Activated T-helper 9 cell treated with anti-CD3 and anti-CD28 coated beads, Interleukin-2, amount 50 U/mL, for 16 hours (primary cell): ENCODE results near the gene COPS8.
A peak's percentile ranks its signal among the peaks of the same experiment; 100 is the strongest.

Experiments
- DNase-seq: peaks from one replicate; pipeline ENCODE4 v3.0.0-alpha.2; 2020; ENCODE audit warnings: low read depth

Gene COPS8

DNA sequence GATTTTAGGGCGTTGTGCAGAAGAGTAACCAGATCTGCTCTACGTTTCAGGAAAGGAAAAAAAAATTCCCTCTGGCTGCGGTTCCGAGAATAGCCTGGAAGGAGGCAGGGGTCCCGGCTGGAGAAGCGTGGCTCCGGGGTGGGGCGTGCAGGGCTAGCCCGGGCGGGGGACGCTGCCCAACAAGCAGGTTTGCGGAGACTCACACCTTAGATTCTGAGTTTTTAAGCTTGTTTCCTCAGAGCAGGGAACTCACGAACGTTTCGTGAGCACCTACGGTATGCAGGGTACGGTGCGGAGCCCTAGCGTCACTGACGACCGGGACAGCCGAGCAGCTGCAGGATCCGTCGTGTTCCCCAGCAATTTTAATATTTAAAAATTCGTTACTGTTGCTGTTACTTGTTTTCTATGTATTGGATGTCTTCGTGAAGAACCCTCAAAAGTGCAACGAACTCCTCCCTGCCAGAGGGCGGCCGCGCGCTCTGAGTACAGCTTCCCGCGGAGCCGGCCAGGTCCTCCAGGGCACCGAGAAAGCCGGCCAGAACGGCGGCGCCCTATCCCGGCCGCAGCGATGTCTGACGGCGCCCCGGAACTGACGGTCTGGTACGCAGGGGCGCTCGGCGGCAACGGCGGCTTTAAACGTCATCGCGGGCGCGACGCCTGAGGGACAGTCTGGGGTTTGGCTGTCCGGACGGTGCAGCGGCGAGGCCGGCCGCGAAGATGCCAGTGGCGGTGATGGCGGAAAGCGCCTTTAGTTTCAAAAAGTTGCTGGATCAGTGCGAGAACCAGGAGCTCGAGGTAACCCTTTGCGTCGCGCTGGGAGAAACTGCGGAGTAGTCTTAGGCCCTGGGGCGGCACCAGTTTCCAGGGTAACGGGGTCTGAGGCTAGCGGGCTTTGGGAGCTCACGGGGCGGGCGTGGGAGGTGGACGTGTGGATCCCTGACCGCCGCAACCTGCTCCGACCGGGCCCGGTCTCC, at the start of gene COPS8:
Gene COPS8, plus strand, starts transcription at position 642 of the 974 bp plus-strand sequence. Its CDS starts 76 bp downstream, at position 718.
- peak; percentile 80 for DNase-seq

DNA sequence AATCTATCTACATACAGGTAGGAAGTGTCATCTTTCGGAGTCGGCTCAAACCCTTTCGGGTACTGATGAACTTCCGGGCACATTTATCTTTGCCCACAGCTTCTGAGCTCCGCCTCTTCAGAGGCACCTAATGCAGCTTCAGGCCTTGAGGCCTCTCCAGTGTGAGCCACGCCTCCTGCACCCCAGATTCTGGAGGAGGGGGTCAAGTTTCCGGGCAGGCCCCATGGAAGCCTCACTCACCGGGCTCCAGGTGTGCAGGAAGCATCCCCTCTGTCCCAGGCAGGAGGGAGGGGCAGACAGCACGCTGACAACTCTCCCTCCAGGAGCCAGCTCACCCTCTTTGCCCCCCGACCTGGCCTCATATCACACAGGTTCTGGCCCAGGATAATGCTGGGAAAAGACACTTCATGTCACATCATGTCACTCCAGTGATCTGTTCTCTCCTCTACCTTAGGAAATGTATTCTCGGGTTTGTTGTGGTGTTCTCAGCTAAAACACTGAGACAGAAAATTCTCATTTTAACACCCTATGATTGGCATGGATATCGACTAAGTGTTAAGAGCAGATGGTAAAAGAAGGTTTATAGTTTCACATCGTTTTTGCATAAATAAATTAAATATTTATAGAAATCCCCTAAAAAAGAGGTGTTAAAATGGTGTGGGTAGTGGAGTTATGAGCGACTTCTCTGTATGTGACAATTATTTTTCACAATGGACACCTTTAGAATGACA, 46.2 kb upstream of the COPS8 start:
- no peak for DNase-seq

DNA sequence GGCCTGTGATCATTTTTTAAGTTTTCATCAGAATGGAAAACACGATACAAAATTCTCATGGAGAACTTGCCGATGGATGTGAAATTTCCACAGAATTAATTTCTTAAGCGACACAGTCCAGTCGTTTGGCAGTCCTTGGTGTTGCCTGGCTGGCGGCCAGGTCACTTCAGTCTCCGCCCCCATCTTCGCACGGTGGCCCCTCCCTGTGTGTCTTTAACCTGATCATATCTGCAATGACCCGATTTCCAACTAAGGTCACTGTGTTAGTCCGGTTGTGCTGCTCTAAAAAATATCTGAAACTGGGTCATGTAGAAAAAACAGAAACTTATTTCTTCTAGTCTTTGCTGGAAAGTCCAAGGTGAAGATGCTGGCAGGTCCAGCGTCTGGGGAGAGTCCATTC, 44.5 kb upstream of the COPS8 start:
- no peak for DNase-seq

DNA sequence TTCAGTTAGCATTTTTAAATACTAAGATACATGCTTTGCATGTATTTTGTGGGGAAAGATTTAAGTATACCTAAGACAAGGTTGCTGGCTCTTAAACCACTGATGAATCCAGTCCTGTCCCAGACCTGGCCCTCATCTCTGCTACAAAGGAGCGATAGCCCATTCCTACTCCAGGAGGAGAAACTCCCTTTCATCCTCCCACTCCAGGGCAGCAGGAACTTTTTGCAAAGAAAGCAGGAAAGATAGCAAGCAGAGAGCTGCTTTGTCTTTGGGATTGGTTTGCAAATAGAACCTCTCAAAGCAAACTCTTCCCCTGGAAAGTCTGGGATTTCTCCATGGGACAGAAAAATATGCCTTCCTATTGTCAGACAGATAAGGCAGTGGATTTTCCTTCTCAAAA, 43.6 kb upstream of the COPS8 start:
- no peak for DNase-seq

DNA sequence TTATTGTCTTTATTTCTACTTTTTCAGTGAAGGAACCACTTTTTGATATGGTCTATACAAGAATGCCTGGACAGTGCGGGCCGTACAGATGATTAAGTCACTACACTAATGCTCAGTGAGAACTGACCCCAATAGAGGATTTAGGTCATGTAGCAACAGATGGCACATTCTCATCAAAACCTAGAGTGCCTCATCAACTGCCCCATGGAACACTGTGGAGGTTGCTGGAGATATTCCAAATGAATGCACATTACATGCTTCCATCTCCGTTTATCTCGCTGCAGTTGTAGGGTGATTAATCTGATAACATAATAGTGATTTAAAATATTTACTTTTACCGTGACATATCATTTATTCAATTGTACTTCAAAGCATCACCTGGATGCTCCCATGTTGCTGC, 41.8 kb upstream of the COPS8 start:
- DNase-seq = no peak

DNA sequence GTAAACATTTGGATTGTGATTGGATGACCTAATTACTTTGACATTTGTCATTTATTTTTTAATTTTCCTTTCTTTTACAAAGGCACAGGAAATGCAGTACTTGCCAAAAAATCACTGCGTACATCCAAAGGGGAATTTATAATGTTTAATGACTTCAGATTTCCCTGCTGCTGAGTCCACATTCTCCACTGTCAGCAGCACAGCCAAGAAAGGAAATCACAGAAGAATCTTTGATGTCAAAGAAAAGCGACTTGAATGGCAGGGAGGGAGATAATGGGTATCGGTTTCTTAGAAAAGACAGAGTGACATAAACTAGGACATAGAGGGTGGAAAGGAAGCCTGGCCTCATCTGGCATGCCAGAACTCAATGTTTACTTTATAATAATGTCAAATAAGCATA, 41.4 kb upstream of the COPS8 start:
- no peak for DNase-seq

DNA sequence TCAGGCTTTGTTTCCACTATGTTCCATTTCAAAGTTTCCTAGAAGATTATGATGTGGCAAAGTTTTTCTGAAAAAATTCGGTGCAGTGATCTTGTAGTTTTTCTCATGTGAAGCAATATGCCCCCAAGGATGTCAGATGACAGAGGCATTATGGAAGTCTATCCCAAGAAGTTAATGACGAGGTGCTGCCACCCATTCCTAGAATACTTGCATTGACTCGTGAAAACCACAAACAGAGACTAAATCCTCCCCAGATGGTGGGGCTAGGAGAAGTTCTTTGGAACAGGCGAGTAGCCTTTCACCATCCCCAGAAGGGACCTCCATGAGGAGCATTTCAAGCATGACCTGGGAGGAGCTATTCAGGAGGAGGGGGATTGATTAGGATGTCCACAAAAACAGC, 40.2 kb upstream of the COPS8 start:
- no peak for DNase-seq

DNA sequence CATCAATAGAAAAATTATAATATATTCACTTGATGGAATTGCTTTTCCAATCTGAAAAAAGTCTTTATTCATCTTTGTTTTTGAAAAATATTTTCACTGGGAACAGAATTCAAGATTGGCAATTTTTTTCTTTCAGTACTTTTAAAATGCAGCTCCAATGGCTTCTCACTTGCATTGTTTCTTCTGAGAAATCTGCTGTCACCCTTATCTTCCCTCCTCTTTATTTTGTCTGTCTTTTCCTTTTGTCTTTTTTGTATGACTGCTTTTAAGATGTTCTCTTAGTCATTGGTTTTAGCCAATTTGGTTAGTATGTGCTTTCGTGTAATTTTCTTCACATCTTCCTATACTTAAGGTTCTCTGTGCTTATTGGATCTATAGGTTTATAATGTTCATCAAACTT, 37.1 kb upstream of the COPS8 start:
- DNase-seq = no peak

DNA sequence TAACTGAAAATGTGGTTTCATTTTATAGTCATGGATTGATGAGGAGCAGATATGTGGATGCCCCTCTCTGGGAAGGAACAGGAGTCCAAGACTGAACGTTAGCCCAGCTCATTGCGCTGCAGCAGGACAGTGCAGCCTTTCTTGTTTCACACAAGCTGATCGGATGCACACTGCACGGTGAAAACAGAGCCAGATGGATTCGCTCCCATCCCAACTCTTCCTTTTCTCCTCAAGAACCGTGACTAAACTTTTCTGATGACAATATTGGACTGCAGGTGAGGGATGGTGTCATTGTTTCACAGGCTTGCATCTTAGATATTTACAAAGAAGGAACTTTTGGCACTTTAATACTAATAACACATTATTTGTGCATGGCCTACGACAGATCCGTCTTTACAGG, 33.8 kb upstream of the COPS8 start:
- DNase-seq = no peak

DNA sequence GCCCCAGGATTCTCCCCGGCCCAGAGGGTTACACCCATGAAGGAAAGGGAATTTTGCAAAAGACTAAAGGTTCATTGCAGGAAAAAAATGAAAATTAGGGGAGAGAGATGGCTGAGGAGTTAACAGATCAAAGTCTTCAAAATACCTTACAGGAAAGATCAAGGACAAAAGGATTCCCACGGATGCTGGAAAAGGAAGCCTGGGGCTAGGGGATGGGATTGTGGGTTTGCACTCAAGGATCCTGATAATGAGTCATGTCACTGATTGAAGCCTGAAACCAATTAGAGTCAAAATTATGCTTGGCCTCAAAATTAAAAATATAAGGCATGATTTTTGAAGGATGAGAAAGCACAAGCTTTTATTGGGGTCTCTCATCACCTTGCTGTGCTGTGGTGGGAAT, 32.6 kb upstream of the COPS8 start:
- no peak for DNase-seq

DNA sequence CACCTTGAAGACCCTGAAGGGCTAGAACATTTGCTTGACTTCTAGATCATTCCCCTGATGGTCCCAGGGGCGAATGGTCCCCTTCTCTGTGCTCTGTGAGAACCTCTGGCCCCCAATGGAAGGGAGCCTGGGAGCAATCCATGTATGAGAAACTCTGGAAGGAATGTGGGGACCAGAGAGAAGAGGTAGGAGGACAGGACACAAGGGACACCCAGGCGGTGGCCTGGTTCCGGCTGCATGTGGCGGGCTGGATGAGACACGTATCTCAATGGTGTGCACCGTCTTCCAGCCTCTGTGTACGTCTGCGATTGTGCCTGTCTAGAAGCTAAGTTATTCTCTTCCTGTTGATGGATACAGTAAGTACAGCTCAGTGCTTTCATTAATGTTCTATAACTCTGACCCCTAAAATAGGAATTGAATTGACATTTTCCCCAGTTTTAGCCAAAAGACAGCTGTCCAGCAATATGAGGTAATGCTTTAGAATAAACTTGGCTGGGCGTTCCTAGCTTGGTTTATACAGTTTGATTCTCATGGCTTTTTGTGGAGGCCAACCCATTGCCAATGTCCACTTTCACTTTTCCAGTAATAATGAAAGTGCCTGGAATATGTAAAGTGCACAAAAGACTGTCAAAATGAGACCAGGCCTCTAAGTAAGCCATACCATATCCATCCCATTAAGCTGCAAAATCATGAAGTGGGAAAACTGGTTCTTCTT, 30.1 kb upstream of the COPS8 start:
- no peak for DNase-seq

DNA sequence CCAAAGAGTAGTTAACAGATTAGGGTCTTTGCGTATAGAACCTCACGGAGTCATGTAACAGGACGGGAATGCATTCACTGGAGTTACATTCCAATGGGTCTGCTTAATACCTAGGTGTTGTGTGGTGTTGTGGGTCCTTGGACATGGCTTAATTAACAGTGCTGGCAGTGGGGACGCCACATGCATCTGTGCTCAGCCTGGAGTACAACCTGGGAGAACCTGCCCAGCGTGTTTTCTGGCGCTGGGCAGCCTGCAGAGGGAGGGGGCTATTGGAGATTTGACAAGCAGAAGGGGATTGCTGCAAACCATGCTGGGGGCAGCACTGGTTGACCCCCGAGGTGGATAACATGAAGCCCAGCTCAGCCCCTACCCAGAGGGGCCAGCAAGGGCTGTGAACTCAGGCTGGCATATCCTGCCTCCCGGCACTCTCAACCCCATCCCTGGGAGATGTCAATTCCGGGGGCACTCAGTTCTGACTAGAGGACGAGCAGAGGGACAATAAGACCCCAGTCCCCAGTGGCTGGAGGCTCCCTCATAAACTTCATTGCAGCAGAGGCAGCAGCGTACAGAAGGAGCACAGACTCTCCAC, 29.3 kb upstream of the COPS8 start:
- DNase-seq = no peak

DNA sequence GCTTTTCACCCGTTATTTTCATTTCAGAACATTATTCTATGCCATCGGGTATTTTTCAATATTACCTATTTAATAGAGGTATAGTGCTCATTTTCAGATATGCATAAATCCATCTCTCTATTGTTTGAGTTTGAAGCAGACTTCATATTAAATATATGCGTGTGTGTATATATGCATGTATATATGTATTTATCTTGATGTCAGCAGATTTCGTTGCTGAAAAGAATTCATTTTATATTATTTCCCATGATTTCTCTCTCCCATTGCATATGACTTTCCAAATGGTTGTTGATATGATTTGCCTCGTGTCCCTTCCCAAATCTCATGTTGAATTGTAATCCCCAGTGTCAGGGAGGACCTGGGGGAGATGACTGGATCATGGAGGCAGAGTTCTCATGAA, 28.6 kb upstream of the COPS8 start:
- DNase-seq = no peak

DNA sequence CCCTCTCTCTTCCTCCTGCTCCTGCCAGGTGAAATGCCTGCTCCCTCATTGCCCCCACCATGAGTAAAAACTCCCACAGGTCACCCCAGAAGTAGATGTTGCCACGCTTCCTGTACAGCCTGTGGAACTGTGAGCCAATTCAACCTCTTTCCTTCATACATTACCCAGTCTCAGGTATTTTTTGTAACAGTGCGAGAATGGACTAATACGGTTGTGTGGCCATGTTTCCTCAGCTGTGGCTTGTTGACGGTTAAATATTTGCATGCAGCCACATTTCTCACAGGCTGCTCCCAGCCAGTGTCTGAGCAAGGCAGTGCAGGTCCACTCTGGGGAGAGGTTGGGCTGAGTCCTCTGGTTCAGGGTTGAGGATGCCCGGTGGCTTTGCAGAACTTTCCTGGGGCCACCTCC, 27.8 kb upstream of the COPS8 start:
- DNase-seq = no peak

DNA sequence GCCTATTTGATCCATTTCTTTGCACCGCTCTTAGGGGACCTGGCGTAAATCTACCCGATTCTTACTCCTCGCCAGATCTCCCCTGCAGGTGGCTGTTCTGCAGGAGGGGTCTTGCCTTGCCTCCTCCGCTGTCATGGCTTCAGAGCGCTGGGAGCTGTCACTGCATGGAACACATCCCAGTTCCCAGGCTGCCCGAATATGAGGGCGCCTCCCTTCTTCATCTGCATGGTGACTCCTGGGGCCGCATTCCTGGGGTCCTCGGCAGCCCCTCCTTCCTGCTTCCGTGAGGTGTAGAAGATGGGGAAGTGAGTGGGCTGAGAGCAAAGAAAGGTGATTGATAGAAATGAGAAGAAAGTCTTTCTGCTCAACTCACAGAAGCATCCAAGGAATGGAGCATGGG, 27.3 kb upstream of the COPS8 start:
- no peak for DNase-seq

DNA sequence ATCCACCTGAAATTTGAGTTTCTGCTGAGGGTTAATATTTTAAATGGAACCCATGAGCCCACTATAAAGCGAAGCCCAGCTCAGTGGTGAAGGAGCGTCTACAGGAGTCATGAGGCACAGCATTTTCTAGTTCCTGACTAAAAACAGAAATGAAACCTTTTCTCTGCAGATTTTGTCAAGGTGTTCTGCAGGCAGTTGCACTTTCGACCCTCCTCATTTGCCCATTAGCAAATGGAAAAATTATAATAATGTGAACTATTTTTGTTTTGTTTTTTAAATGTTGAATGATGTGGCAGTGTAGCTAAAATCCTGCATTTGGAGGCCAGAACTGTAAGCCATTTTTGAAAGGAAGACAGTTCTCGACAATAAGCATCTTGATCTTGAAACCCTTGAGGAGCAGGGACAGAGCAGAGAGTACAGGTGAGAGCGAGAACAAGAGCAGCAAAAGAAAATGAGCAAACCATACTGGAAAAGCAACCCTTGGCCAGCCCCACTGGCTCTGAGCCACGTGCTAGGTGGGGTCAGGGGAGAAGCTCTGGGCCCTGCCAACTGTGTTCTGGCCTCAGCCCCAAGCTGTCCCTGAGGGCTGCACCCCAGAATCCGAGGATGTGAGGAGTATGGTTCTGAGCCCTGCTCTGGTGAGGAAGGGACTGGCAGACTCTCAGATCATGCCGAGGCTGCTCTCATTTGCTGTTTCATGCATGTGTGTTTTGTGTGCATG, 26.4 kb upstream of the COPS8 start:
- DNase-seq = no peak

DNA sequence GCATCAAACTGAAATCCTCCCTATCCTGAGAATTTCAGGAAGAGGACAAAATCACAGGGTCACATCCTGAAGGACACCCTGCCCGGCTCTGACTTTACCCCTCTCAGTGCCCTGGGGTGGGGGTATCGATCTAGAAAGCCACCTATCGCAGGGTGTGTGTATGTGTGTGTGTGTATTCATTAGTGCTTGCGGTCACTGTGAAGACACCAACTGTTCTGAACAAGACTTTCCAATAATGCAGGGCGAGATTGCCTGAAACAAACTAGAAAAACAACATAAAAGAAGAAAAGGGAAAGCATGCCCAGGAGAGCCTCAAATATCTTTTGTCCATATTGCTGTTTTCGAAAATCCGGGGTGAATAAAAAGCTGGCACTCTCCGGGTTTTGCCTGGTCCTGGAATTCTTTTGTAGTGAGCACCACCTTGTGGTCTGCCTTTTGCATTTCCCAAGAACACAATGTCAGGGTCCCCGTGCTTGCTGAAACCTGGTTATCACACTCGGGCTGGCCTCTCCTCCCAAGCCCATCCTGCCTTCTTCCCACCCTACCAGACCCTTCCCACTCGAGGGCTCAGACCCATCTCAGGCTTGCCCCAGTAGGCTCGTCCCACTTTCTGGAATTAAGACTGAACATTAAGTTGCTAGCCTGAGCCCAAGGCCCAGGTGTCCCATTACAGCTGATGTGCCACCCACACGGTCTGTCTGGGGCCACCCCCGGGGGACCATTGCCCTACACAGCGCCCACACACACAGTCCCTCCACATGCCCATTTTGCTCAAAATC, 25.0 kb upstream of the COPS8 start:
- DNase-seq = no peak

DNA sequence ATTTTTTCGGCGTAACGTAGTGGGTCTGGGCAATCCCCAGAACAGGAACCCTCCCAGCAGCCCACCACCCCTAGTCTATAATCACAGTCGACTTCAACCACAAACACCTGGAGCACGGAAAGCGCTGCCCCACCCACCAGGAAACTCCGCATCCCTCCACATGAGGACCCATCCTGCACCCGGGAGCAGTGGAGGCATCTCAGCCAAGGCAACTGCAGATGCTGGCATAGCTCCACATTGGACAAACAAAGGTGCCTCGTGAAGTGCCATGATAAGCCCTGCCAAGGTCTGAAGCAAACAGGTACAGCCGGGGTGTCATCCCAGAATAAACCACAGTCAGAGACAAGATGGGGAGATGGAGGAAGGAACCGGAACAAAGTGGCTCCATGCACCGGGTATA, 24.3 kb upstream of the COPS8 start:
- no peak for DNase-seq

DNA sequence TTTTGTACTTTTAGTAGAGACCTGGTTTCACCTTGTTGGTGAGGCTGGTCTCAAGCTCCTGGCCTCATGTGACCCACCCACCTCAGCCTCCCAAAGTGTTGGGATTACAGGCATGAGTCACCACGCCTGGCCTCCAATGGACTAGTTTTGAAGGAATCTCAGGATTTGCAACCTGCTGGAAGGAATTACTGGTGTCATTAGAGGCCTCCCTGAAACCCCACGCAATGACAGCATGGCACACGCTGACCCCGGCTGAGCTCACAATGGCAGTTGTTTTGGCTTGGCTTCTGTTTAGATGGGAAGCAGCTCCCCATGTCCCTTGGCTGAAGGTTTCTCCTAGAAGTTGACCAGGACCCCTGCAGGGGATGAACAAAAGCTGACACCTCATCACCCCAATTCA, 23.1 kb upstream of the COPS8 start:
- no peak for DNase-seq

DNA sequence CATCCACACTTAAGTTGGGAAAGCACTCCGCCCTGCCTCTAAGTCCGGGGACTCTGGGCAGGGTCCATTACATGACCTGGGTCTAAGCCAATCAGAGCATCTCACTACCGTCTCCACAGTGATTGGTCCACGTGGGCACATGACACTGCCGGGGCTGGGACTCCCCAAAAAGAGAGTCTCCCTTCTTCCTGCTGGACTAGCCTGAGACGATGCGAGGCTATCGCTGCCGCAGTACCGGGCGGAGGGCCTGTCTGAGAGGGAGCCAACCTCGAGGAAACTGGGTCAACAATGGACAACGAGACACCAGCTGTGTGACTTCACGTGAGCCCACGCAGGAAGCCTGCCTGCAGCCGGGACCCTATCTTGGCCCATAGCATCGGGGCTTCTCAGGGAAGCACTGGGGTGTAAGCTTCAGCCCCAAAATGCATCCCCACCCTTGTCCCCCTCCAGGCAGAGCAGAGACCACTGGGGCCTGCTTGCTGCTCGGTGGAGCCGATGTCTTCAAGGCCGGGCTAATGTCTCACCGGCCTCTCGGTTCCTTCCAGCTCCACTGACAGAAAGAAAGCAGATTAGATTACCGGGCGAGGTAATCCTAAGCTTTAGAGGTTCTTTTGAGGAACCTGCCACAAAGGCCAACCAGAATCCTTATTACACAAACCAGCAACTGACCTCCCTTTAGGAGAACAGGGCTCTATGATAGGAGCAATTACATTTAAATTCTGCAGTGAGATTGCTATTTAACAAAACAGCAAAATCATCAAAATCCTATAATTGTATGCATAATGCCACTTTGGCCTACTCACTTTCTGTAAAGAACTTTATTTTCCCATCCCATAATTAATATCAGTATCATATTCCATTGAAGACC, 21.3 kb upstream of the COPS8 start:
- DNase-seq = no peak
